GM18867 (cell line): ENCODE data around the gene ALKBH5.

Experiments
- ATAC-seq: cut with Tn5 transposase; IDR thresholded peaks from one replicate; pipeline ENCODE4 v1.9.1; 2021; ENCODE audit warnings: mild to moderate bottlenecking, moderate library complexity; ENCODE audit not compliant: unreplicated experiment

ALKBH5 gene

GRCh38 chr17:18217412-18218015, 33.9 kb downstream of the ALKBH5 start:
- no peak for ATAC-seq

- ATAC-seq = no peak
These were observed 35.3 kb downstream of the ALKBH5 start for GRCh38 chr17:18218756-18219415.

DNA sequence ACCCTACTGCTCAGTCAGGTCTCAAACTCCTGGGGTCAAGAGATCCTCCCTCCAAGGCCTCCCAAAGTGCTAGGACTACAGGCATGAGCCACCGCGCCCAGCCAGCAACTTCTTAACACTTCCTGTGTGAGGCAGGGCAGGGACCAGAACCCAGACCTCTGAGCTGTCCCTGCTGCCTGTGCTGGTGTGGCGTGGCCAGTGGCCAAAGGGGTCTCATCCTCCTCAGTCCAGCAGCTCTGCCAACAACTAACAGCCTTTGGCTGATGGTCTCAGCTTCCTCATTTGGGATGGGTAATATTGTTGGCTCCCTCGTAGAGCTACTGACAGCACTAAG, 40.4 kb downstream of the ALKBH5 start:
- ATAC-seq = no peak

DNA sequence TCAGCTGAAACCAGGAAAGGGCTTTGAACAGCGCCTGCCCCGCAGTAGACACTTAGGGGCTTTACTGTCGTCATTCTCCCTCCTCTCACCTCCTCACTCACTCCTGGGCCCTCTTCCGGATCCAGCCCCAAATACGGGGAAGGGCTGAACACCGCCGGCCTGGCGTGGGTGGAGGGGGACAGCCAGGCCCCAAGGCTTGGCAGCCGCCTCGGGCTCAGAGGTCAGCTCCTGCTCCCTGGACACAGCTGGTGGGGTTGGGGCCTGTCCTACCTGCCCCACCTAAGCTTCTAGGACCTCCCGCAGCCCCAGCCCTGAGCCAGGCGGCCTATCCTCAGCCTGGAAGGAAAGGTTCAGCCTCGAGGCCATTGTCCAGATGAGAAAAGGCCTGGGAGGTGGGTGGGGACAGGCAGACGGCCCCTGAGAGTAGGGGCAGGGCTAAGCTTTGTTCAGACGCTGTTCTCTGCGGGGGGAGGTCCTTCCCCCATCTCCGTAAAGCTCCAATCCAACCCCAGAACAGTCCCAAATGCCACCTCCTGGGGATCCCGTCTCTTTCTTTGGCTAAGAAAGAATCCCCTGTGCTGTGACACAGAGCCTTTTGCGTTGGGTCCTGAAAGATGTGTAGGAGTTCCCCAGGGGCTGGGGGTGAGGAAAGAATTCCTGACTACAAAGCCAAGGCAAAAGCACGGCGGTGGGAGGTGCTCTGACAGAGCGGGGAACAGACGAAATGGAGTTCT, 40.9 kb downstream of the ALKBH5 start:
- no peak for ATAC-seq

GRCh38 chr17:18225121-18225641, 41.6 kb downstream of the ALKBH5 start, which contains the start of gene LLGL1:
Gene LLGL1 (plus strand): TSS chr17:18225635. CDS start chr17:18225683, 48 bp downstream.
- ATAC-seq = peak; percentile 86

GRCh38 chr17:18225642-18226283, 42.1 kb downstream of the ALKBH5 start:
- no peak for ATAC-seq

- ATAC-seq = no peak
These were observed 42.8 kb downstream of the ALKBH5 start for GRCh38 chr17:18226284-18226945.

GRCh38 chr17:18227635-18228034, 44.0 kb downstream of the ALKBH5 start:
- no peak for ATAC-seq

- no peak for ATAC-seq
These were observed 44.6 kb downstream of the ALKBH5 start for GRCh38 chr17:18228176-18228682.

DNA sequence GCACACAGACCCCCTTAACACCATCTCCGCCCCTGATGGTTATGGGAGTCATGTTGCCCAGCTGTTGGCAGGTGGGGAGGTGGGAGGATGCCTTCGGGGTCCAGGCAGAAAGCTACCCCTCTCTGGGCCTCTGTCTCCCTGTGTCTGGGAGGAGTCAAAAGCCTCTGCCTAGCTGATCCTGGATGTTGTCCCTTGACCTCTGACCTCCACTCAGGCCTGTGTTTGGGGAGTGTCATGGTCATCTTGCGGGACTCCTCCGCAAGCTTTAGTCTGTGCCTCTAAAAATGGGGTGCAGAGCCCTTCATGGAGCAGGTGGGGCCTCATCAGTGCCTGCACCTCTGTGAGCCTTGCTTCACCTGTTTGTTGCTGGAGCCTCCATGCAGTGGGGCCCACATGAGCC, 45.6 kb downstream of the ALKBH5 start:
- no peak for ATAC-seq

DNA sequence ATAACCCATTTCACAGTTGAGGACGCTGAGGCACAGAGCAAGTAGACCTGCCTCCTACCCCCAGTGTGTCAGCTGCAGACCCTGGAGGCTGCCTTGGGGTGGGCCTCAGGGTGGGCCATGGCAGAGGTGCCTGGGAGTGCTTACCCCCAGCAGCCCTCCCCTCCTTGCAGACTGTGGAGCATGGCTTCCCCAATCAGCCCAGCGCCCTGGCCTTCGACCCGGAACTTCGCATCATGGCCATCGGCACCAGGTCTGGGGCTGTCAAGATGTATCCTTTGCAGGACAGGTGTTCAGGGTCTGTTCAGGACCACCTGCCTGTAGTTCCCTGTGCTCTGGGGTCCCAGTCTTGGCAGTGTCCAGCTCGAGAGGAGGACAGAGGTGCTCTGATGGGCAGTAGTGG, 46.1 kb downstream of the ALKBH5 start:
- ATAC-seq = no peak

DNA sequence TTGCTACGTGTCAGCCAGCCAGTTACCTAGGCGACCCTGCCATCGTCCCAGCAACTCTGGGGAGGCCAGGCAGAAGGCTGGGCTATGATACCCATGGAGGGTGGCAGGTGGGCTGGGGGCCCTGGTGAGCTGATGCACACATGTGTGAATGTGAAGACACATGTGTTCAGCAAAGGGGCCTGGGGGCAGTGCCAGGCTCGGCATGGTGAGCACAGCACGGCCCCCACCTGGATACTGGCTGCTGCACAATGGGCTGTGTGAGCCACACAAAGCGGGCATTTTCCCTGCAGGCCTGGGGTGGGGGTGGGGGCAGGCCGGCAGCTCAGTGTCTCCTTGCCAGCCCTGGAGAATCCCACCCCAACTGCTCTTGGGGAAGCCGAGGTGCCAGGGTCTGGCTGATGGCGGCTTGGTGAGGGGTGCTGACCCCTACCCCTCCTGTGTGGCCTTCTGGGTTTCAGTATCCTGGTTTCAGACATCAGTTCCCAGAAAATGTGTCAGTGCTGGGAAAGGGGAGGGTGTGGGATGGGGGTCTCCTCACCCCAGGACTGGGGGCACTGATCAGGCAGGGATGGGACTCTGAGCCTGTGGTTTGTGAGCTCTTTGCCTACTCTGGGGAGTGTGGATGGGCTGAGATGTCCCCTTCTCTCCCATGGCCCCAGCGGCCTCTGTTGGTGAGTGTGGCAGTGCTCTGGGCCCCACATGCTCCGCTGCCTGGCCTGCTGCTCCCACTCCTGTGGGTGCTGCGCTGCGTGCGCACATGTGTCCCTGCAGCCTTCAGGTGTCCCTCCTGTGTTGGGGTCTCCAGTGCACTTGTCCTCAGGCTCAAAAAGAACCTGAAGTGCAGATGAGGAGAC, 46.9 kb downstream of the ALKBH5 start:
- no peak for ATAC-seq

DNA sequence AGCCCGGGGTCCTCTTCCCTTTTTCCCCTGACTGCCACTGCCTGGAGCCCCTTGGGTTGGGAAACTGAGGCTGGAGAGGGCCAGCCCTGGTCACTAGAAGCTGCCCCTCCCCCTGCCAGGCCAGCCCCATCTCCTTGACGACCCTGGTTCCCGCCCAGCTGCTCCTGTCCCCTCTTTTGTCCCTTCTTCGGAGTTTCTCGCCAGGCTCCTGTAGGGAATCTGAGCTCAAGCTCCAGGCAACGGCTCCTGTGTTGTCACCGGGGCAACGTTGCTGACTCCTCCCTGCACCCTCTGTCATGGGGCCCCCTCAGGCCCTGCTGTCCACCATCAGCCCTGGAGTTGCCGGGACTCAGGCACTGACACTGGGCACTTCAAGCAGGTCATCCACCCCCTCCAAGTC, 47.5 kb downstream of the ALKBH5 start:
- no peak for ATAC-seq

- ATAC-seq = no peak
These were observed 50.3 kb downstream of the ALKBH5 start for GRCh38 chr17:18233803-18234518.

DNA sequence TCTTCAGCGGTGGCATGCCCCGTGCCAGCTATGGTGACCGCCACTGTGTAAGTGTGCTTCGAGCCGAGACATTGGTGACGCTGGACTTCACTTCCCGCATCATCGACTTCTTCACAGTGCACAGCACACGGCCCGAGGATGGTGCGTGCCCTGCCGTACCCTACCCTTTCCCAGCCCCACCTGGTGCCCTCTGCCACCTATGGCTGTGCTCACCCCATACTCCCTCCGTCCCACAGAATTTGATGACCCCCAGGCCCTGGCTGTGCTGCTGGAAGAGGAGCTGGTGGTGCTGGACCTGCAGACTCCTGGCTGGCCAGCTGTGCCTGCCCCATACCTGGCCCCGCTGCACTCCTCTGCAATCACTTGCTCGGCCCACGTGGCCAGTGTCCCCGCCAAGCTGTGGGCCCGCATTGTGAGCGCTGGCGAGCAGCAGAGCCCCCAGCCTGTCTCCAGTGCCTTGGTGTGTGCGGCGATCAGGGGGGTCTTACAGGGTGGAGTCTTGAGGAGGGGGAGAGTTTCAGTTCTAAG, 51.3 kb downstream of the ALKBH5 start:
- no peak for ATAC-seq

DNA sequence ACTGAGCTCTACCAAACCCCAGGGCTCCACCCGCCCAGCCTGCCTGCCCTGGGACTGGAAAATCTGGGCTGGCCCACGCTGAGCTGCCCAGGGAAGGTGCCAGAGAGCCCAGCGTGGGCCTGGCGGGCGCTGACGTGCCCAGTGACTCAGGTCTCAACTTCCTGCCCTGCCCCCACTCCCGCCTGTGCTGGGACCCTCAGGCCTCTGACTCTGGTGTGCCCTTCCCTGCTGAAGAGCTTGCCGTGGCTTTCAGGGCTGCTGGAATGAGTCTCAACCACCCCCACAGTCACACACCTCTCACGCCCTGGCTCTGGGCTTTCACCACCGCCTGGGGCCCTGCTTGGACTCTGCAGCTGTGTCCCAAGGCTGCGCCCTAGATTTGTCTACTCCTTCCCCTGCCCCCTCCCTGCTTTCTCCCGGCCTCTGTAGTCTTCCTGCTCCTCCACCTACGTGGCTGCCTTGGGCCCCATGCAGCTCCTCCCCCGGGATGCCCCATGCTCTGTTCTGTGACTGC, 52.2 kb downstream of the ALKBH5 start:
- ATAC-seq = no peak

DNA sequence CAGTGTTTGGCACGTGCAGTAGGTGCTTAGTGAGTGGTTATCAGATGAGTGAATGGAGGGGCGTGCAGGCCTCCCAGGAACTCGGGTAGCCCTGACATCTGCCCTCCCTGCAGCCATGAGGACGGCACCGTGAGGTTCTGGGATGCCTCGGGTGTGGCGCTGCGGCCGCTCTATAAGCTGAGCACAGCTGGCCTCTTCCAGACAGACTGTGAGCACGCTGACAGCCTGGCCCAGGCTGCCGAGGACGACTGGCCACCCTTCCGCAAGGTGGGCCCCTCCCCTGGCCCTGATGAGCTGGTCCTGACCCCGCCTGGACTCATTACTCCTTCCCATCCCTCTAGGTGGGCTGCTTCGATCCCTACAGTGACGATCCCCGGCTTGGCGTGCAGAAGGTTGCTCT, 52.9 kb downstream of the ALKBH5 start:
- ATAC-seq = no peak

- ATAC-seq = no peak
These were observed 53.8 kb downstream of the ALKBH5 start for GRCh38 chr17:18237461-18237860.

- no peak for ATAC-seq
These were observed 54.7 kb downstream of the ALKBH5 start for GRCh38 chr17:18238299-18238698.
